NCI-H2107 (cell line): ENCODE measurements around the gene ZNF768.
A peak's percentile ranks its signal among the peaks of the same experiment; 100 is the strongest.

ENCODE experiments used
- DNase-seq: peaks from one replicate; lab custom pipeline; 2025; lab: John Stamatoyannopoulos, UW

ZNF768 gene

GRCh38 chr16:30526137-30526822 is at the start of gene ZNF768:
ZNF768 (minus strand) TSS chr16:30526566; CDS start chr16:30526413, 153 bp downstream.
- no peak for DNase-seq

DNA sequence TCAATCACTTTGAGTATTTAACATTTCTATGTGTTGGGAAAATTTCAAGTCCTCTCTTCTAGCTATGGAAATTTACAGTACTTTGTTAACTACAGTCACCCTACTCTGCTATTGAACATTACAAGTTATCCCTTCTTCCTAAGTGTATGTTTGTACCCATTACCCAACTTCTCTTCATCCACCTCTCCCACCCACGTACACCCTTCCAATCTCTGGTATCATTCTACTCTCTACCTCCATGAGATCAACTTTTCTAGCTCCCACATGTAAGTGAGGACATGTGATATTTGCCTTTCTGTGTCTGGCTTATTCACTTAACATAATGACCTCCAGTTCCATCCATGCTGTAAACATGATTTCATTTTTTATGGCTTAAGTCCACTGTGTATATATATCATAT is 48.3 kb upstream of the ZNF768 start:
- no peak for DNase-seq

DNA sequence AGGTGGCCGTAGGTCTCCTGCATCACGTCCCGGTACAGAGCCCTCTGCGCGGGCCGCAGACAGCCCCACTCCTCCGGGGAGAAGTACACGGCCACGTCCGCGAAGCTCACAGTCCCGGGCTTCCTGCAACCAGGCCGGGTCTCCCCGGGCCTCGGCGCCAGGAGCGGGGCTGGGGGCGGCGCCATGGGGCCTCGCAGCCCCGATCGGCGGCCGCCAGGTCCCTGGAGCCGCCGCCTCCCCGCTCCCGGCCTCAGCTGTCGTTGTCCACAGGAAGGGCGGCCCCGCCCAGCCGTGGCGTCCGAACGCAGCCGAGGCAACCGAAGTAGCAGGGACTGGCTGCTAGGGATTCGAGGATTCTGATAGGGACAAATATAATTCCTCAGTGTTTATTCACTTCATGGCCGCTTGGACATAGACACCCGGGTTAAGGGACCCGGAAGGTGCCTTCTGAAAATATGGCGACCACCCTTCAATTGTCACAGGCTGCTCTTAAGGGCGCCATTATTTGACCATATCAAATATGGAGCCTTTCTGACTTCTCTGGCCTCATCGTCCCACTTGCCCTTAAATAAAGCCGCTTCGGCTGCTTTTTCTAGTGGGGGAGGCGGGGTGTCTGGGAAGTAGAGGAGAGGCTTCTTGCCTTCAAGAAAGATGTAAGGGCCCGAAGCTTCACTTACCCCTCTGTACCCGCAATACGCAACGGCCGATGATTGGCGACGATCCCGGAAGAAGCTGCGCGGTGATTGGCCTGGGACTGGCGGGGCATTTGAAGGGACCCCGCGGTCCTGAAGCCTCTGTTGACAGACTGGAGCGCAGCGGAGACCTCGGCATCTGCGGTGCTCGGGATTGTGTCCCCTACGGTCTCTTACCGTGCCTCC is 45.3 kb upstream of the ZNF768 start, which contains the start of gene ZNF688:
ZNF688 (minus strand) TSS at position 270 of the 878 bp plus-strand sequence; CDS start at position 185, 85 bp downstream.
- DNase-seq = peak; percentile 83

- DNase-seq = no peak
These were observed 44.5 kb upstream of the ZNF768 start for GRCh38 chr16:30570636-30571444.

- no peak for DNase-seq
These were observed 43.6 kb upstream of the ZNF768 start for GRCh38 chr16:30569746-30570635.

DNA sequence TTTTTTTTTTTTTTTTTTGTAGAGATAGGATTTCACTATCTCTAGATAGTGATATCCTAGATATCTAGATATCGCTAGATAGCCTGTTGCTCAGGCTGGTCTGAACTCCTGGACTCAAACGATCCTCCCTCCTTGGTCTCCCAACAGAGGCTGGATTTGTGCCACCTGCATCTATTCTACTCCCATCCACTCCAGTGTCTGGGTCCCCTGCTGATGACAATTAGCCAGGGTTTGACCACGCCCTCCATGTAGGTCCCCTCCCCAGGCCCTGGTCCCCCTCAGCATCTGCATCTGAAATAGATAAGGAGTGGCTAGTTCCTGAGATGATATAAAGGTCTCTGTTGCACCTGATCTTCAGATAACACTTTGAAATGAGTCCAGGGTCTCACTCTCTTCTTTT is 42.9 kb upstream of the ZNF768 start:
- DNase-seq = no peak

DNA sequence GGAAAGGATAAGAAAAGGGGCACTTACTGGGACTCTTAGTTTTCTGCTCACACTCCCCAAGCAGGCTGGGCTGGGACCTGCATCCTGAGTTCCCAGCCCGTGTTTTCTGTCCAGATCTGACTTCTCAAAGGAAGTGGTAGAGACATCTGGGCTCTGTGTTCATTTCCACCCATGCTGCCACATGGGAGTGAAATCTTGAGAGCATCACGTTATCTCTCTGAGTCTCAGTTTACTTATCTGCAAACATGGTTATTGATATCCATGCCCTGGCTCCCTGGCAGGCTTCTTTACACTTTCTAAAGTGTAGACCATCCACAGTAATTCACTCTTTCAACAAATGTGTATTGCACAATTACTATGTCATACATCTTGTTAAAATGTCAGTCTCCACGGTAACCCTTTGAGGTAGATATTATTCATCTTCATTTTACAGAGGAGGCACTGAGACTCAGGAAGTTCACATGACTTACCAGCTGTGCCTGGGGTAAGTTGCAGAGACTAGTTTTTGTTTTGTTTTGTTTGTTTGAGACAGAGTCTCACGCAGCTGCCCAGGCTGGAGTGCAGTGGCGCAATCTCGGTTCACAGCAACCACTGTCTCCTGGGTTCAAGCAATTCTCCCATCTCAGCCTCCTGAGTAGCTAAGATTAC is 41.7 kb upstream of the ZNF768 start:
- no peak for DNase-seq

- no peak for DNase-seq
These were observed 41.0 kb upstream of the ZNF768 start for GRCh38 chr16:30567160-30567990.

DNA sequence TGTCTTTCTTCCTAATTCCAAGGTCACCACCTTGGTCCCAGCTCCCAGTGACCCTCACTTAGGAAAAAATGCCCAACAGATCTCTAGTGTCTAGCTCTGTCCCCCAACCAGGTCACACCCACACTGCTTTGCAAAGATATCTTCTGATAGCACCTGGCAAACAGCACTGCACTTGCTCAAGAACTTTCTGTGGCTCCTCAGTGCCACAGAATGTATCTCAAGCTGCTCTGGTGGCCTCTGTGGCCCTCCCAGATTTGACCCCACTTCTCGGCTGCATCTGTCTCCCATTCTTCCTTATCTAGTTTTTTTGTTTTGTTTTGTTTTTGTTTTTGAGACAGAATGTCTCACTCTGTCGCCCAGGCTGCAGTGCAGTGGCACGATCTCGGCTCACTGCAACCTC is 40.2 kb upstream of the ZNF768 start:
- no peak for DNase-seq

DNA sequence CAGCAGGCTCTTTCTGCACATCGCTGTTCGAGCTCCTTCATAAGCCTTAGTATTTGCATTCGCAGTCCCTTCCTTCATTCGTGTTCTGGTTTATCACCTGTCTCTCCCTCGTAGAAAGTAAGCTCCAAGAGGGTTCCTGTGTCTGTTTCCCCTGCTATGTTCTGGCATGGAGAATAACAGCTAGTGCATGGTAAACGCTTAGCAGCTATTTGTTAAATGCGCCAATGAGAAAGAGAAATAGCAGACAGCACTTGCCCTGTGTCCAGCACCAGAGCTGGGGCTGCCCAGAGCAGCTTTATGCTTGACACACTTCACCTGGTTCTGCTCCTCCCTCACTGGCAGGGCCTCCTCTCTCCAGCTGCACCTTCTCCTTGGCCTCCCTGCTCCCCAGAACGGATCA is 39.6 kb upstream of the ZNF768 start:
- no peak for DNase-seq

GRCh38 chr16:30565526-30565925 is 39.2 kb upstream of the ZNF768 start:
- DNase-seq = no peak

GRCh38 chr16:30562021-30562420 is 35.7 kb upstream of the ZNF768 start:
- DNase-seq = no peak

DNA sequence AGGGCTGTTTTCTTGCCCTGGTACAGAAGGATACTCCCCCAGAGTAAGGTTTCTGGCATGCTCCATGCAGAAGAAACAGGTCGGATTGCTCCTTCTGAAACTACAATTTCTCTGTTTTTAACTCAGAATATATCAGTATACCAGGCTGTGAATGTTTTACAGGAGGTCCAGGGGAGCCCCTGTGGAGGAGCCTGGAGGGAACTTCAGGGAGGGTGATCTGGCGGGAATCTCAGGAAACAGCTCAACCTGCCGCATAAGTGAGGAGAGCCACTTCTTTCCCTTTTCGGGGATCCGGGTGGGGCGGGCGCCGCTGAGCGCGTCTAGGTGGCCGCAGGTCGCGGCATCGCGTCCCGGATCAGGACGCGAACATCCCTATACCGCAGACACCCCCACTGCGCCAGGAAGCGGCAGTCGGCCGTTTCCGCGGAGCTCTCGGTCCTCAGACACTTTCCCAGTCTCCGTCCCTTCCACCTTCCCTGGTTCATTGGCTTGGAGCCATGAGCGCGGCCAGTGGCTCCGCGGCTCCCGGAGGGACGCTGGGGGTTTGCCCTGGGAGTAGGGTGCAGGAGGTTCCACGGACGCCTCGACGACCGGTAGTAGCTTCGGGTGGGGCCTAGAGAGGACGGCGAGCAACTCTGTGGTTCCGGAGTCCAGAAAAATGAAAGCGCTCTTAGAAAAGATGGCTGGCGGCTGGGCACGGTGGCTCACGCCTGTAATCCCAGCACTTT is 34.9 kb upstream of the ZNF768 start:
- no peak for DNase-seq

GRCh38 chr16:30559690-30560089 is 33.3 kb upstream of the ZNF768 start:
- no peak for DNase-seq

DNA sequence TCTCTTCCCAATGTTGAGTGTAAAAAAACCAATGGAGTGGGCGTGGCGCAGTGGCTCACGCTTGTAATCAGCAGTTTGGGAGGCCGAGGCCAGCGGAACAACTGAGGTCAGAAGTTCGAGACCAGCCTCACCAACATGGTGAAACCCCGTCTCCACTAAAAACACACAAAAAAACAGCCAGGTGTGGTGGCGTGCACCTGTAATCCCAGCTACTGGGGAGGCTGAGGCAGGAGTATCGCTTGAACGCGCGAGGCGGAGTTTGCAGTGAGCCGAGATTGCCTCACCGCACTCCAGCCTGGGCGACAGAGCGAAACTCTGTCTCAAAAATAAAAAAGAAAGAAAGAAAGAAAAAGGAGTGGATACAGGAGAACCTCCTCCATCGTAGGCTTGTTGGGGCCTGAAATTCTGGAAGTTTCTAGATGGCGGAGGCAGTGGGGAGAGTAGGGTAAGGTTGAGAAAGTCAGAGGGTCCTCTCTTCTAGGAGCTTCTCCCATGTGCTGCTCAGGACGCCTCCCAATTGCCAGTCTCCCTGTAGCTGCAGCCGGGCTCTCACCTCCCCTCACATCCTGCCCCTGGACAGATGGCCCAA is 32.5 kb upstream of the ZNF768 start:
- DNase-seq = no peak

- DNase-seq = peak; percentile 97
These were observed 31.8 kb upstream of the ZNF768 start, which contains the start of gene ZNF764 for GRCh38 chr16:30557957-30558788. ZNF764 (minus strand) TSS chr16:30558374; CDS start chr16:30558182, 192 bp downstream.

DNA sequence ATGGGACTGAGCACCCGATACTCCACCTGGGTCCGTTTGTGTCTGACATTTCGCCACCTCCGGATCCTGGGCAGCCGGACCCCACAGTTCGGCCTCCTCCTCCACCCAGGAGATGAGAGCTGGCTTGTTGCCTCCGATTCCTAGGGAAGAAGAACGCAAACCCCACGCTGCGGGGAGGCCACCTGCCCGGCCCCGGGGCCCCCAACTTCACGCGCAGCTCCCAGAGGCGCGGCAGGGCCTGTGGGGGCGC is 31.3 kb upstream of the ZNF768 start:
- DNase-seq = no peak

DNA sequence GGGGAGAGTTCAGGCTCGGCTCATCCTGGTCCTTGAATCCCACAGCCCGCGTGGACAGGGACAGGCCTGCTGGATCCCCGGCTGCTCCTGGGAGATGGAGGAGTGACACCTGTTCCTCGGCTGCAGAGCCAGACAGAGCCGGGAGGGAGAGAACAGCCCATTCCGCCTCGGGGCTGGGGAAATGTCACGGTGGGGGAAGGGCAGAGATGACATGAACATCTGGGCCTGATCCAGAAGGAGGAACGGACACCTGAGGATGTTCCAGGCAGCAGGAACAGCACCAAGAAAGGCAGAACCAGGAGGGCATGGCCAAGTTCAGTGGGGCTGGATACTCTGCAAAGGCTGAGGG is 29.7 kb upstream of the ZNF768 start:
- DNase-seq = no peak
